Transverse colon (tissue), 4 donors: ENCODE results near the gene STK33. TPM values are rescaled to one million over a fixed set of nuclear protein-coding genes. Genes with fewer than 3 reads are reported as not detected.

Experiments used
- DNase-seq: peaks from one replicate; pipeline ENCODE4 v3.0.0-alpha.2; 2019
- H3K27ac ChIP-seq, 4 donors: fragments of 200-600 bp; sonication (generic); 2 replicates each; pipeline ENCODE4 v1.5.1; 2016 to 2018; ENCODE audit warnings: inconsistent platforms in 4 of 4
- H3K27me3 ChIP-seq: fragments of 200-600 bp; sonication (generic); 2 replicates; pipeline ENCODE4 v1.5.1; 2017; ENCODE audit warnings: inconsistent platforms
- H3K36me3 ChIP-seq, 4 donors: fragments of 200-600 bp; sonication (generic); 2 replicates each; pipeline ENCODE4 v1.5.1; 2017 to 2019; ENCODE audit warnings: inconsistent platforms in 4 of 4
- H3K4me1 ChIP-seq, 4 donors: fragments of 200-600 bp; sonication (generic); 2 replicates each; pipeline ENCODE4 v1.5.1; 2017 to 2020; ENCODE audit warnings: inconsistent platforms in 4 of 4
- H3K4me3 ChIP-seq, 4 donors: fragments of 200-600 bp; sonication (generic); 1 replicate in 1 of 4; 2 replicates in 3 of 4; pipeline versions ENCODE4 v1.5.1 to v1.6.1; 2017 to 2019; ENCODE audit warnings: inconsistent platforms in 4 of 4
- H3K9me3 ChIP-seq, 2 donors: fragments of 200-600 bp; sonication (generic); 2 replicates each; pipeline ENCODE4 v1.5.1; 2017 to 2019; ENCODE audit warnings: inconsistent platforms in 2 of 2
- EP300 ChIP-seq: sonication (generic); formaldehyde crosslinking; IDR thresholded peaks from one replicate; pipeline ENCODE4 v1.6.1; 2017; ENCODE audit warnings: antibody characterized with exemption, low read depth
- POLR2A ChIP-seq: fragments of 450-650 bp; IDR thresholded peaks from one replicate; pipeline ENCODE4 v1.6.1; 2016; ENCODE audit warnings: antibody characterized with exemption, mild to moderate bottlenecking, moderate library complexity
- POLR2AphosphoS5 ChIP-seq, 3 donors: sonication (generic); formaldehyde crosslinking; IDR thresholded peaks; one replicate each; pipeline ENCODE4 v1.6.1; 2016; ENCODE audit warnings: antibody characterized with exemption in 3 of 3
- WGBS, 2 donors: methylation state at CpG; one replicate each; pipeline ENCODE4 v1.1.5; 2018; ENCODE audit warnings: low coverage in 1 of 2; 5-methylcytosine and 5-hydroxymethylcytosine counted together
- in situ Hi-C, 4 donors: fragments of 200-750 bp; cut with MboI; loops; one replicate each; pipeline versions ENCODE4 v1.15.0 to v1.15.1; 2017; ENCODE audit warnings: low sequenced_read_pairs in 3 of 4, low pct_ligation_motif_present in 1 of 4, low pct_unique_long_range_greater_than_20kb in 1 of 4
- intact Hi-C: fragments of 100-400 bp; cut with DNase I; formaldehyde crosslinking; loops from one replicate; pipeline ENCODE4 v1.15.1; 2023; ENCODE audit warnings: low total_unique reads
- total RNA-seq, 4 donors: library from RNA; depleted of rRNA; stranded (reverse); fragments of >200 nt; gene quantifications; one replicate each; pipeline ENCODE4 v1.1.0, GENCODE V29; 2016
- TF ChIP-seq, protein P1 (sequence below), 5 experiments: fragments of 200-600 bp in 3 of 5; fragments of 450-650 bp in 2 of 5; sonication (generic) in 3 of 5; IDR thresholded peaks; 1 replicate in 2 of 5; 2 replicates in 3 of 5; pipeline ENCODE4 v1.5.1; 2016 to 2017; ENCODE audit warnings: antibody characterized with exemption in 5 of 5, inconsistent platforms in 3 of 5, mild to moderate bottlenecking in 2 of 5, moderate library complexity in 1 of 5

Gene STK33
- total RNA-seq, 4 donors from 2014 or later, result 2.0 to 14.2 (median 3.8) TPM

DNA sequence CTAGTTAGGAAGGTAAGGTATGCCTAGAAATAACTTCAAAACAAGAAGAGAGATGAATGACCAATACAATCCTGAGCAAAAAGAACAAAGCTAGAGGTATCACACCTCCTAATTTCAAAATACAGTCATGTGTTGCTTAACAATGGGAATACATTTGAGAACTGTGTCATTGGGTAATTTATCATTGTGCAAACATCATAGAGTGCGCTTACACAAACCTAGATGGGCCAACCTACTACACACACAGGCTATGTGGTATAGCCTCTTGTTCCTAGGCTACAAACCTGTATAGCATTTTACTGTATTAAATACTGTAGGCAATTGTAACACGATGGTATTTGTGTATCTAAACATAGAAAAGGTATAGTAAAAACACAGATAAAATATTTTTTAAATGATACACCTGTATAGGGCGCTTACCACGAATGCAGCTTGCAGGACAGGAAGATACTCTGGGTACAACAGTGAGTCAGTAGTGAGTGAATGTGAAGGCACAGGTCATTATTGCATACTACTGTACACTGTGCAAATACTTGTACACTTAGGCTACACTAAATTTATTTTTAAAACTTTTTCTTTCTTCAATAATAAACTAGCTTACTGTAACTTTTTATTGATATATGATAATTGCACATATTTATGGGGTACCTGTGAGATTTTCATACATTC, 48.2 kb downstream of the STK33 start:
- 46 to 58% methylated on average over 4 of the region's 4 CpGs for WGBS, 2 donors
- intact Hi-C loops (no loop called here), in situ Hi-C loops (no loop called here)
- TF ChIP-seq EP300, result no peak
- no peak for TF ChIP-seq POLR2A
- TF ChIP-seq, protein P1, sequence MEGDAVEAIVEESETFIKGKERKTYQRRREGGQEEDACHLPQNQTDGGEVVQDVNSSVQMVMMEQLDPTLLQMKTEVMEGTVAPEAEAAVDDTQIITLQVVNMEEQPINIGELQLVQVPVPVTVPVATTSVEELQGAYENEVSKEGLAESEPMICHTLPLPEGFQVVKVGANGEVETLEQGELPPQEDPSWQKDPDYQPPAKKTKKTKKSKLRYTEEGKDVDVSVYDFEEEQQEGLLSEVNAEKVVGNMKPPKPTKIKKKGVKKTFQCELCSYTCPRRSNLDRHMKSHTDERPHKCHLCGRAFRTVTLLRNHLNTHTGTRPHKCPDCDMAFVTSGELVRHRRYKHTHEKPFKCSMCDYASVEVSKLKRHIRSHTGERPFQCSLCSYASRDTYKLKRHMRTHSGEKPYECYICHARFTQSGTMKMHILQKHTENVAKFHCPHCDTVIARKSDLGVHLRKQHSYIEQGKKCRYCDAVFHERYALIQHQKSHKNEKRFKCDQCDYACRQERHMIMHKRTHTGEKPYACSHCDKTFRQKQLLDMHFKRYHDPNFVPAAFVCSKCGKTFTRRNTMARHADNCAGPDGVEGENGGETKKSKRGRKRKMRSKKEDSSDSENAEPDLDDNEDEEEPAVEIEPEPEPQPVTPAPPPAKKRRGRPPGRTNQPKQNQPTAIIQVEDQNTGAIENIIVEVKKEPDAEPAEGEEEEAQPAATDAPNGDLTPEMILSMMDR (IDR thresholded peaks at IDR 0.05), result no peak
- TF ChIP-seq POLR2AphosphoS5 (IDR thresholded peaks at IDR 0.05), result no peak
- Histone ChIP-seq H3K27ac (no peak overlapping the region), H3K4me1 (no peaks in the 10 kb centered on the region), H3K27me3 (no peaks in the 10 kb centered on the region), H3K9me3 (no peaks in the 10 kb centered on the region), H3K36me3 (no peaks in the 10 kb centered on the region), H3K4me3 (no peak overlapping the region)
- no peak for DNase-seq

DNA sequence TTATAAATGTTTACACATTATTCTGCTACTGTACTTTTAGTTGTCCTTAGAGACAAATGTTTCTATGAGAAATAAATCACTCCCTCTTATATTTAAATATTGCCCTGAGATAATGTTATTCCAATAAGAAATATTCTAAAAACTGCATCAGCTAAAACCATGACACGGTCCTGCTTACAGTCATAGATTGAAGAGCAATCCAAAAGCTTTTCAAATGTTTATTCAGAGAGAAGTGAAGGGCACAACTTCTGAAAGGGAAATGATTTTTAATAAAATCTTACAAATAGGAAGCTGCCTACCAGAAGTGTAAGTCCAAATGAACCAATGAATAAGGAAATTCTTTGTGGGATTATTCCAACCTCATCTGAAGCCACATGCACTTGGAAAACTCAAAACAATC, 49.2 kb downstream of the STK33 start:
- no peak for DNase-seq
- intact Hi-C loops, result no loop called here
- in situ Hi-C loops, result no loop called here
- Histone ChIP-seq H3K9me3 (no peaks in the 10 kb centered on the region), H3K36me3 (no peaks in the 10 kb centered on the region), H3K27ac (no peak overlapping the region), H3K4me1 (no peaks in the 10 kb centered on the region), H3K27me3 (no peaks in the 10 kb centered on the region), H3K4me3 (no peak overlapping the region)
- TF ChIP-seq POLR2A (no peak), EP300 (no peak), POLR2AphosphoS5 (IDR thresholded peaks at IDR 0.05) (no peak)
- TF ChIP-seq, protein P1 (IDR thresholded peaks at IDR 0.05), result no peak
- WGBS, 2 donors, result 58 to 59% methylated on average over 1 of the region's 1 CpG

DNA sequence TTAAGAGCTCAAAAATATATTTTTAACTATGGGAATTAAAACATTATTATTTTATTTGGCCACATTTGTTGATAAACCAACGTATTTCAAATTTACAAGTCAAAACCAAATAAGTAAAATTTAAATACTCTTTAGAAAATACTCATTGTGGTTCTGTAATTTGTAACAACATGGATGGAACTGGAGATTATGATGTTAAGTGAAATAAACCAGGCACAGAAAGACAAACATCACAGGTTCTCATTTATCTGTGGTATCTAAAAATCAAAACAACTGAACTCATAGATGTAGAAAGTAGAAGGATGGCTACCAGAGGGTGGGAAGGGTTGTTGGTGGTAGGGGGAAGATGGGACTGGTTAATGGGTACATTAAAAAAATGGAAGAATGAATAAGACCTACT, 50.8 kb downstream of the STK33 start:
- Histone ChIP-seq H3K36me3 (no peaks in the 10 kb centered on the region), H3K4me3 (no peak overlapping the region), H3K27ac (no peak overlapping the region), H3K27me3 (no peaks in the 10 kb centered on the region), H3K9me3 (no peaks in the 10 kb centered on the region), H3K4me1 (no peaks in the 10 kb centered on the region)
- TF ChIP-seq POLR2A, result no peak
- TF ChIP-seq POLR2AphosphoS5 (IDR thresholded peaks at IDR 0.05), result no peak
- TF ChIP-seq, protein P1 (IDR thresholded peaks at IDR 0.05), result no peak
- no peak for TF ChIP-seq EP300
- intact Hi-C loops (no loop called here), in situ Hi-C loops (no loop called here)
- WGBS, 2 donors, result 50 to 57% methylated on average over 1 of the region's 1 CpG
- DNase-seq, result no peak

DNA sequence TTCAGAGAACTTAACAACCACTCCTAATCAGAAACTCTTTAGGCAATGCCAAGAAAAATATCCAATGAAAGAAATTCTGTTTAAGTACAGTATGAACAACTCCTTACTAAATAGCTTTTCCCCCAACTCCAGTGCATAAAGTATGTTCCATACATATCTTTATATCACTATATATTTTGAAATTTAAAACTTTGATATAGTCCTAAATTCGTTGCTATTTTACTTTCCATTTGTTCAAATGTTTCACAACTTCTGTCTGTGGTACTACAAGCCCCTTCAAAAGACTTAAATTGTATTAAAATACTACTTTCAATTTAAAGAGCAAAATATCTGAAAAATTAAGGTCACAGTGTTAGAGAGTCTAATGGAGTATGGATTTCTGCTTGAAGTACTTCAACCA, 52.6 kb downstream of the STK33 start:
- Histone ChIP-seq H3K4me1 (no peaks in the 10 kb centered on the region), H3K9me3 (no peaks in the 10 kb centered on the region), H3K4me3 (no peak overlapping the region), H3K27ac (no peak overlapping the region), H3K27me3 (no peaks in the 10 kb centered on the region), H3K36me3 (no peaks in the 10 kb centered on the region)
- 36 to 55% methylated on average over 1 of the region's 1 CpG for WGBS, 2 donors
- TF ChIP-seq, protein P1 (IDR thresholded peaks at IDR 0.05), result no peak
- no peak for TF ChIP-seq EP300
- no peak for TF ChIP-seq POLR2AphosphoS5 (IDR thresholded peaks at IDR 0.05)
- TF ChIP-seq POLR2A, result no peak
- in situ Hi-C loops (no loop called here), intact Hi-C loops (no loop called here)
- no peak for DNase-seq
